GOT3 (cell line): Measurements from ENCODE around the gene EHF.
A peak's percentile ranks its signal among the peaks of the same experiment; 100 is the strongest.

Experiments
- DNase-seq: peaks from one replicate; lab custom pipeline; 2025; ENCODE audit warnings: mixed read lengths; lab: John Stamatoyannopoulos, UW

The EHF gene

DNA sequence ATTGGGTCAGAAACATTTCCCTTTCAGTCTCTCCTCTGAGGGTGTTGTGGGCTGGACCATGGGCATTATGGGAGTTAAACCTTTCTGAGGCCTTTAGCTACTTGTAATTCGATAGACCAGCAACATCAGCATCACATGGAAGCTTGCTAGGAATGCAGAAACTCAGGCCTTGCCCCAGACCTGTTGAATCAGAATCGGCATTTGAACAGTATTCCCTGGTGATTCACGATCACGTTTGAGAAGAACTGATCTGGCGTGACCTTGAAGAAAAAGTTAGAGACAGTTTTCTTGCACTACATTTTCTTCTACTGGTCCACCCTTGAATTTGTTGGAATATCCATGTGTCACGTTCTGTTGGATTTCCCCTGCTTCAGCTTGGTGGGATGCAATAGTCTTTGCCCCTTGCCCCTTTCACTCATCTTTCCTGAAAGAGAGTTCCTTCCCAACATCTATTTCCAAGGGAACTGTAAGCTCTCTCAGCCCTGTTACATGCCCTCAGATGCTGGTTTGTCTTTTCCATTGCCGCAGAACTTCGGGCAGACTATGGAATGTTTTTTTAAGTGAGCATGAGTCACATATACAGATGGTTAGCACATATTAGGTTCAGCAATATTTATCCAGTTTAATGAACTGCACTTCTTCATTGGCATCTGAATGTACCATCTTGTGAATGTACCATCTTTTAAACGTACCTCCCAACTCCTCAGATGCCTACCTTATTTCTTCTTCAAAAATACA, 23.9 kb downstream of the EHF start:
- DNase-seq, result no peak

DNA sequence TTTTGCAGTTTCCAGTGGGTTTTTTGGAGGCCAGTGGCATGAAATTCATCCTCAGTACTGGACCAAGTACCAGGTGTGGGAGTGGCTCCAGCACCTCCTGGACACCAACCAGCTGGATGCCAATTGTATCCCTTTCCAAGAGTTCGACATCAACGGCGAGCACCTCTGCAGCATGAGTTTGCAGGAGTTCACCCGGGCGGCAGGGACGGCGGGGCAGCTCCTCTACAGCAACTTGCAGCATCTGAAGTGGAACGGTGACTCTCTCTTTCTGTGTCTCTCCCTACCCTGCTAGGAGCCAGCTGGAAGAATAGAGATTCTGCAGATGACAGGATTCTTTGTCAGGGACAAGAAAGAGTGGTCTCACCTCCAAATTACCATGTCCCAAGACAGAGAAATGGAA, 25.5 kb downstream of the EHF start:
- DNase-seq, result no peak

DNA sequence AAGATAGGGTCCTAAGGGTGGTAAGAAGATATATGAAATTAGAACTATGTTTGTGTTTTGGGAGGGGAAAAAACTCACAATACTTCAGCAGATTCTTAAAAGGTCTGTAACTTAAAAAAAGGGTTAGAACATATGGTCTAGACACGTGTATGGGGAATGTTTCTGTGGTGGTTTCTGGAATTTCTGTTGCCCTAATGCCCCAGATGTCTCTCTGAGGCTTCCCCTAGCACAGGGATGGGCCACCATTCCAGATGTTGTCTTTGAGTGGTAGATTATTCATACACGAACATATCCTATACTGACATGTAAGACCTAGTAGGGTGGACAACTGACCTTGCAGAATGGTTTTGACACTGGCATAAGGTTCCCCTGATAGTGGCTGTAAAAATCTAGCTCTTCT, 26.2 kb downstream of the EHF start:
- no peak for DNase-seq

DNA sequence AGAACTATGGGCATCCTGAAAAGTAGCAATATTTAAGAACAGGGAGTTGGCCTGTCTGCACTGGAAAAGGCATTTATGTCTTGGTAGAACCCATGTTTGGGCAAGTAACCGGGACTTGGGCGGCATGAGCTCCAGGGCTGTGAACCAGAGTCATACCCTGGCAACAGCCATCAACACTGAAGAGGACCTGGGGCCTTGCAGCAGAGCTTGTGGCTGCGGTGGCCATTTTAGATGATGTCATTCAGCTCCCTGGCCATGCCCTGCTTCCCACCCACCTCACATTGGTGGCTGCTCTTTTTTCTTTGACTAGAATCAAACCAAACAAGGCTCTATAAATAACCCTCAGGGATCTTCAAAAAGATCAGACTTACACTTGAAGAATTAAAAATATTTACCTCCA, 26.6 kb downstream of the EHF start:
- no peak for DNase-seq

DNA sequence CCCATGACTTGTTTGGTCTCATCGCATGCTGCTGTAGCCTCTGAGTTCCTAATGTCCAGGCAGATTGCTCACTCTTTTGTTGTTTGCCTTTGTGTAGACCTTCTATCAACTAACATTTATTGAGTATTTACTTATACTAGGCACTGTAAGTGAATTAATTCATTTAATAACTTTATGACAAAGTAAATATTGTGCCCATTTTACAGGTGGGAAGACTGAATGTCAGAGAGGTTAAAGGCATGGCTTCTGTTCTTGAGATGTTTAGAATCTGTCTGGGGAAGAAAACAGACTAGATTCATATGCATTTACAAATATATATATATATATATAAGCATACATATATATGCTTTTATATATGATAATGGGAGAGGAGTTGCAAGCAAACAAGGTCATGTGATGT, 27.1 kb downstream of the EHF start:
- no peak for DNase-seq

DNA sequence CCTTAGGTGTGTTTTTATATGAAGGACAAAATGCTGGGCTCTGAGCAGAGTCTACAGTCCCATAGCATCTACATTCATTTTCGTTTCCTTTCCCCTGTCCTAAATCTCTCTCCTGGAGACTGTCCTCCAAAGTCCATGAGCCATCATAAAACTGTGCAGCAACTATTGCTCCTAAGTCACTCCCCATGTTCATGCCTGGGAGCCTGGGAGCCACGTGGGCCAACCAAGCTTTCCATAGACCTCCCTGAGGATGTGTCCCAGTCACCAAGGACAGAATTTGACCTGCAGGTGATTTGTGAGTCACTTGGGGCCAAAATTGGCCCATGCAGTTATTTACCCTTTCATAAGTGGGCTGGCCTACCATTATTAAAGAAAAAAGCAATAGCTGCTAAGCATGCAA, 28.7 kb downstream of the EHF start:
- no peak for DNase-seq

DNA sequence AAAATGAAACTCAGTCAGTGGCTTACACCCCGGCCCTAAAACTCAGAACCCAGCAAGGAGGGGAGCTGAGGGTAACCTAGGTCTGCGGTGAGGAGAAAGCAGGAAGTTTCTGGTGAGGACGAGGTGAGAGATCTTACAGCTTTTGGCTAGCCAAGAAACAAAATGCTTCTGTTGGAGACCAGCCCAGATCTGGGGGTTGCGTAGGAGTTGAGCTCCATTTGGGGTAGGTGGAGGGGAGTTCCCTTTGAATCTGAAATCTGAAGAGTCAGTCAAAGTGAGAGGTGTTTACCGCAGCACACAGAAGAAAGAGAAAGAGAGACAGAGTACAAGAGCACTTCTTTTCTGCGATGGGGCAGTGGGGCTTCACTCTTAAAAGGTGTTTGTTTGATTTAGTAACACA, 29.6 kb downstream of the EHF start:
- no peak for DNase-seq

DNA sequence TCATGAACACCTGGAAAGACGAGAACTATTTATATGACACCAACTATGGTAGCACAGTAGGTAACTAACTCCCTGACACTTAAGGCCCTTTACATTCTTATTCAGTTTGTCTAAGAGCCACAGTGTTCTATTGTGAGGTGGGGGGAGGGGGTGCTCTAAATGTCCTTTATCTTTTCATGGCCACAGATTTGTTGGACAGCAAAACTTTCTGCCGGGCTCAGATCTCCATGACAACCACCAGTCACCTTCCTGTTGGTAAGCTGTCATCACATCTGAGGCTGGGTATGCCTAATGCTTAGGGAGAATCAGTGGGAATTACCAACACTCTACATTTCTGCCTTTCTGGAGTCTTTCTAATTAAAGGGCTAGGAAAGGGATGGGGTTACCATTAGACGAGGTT, 30.7 kb downstream of the EHF start:
- DNase-seq, result no peak

DNA sequence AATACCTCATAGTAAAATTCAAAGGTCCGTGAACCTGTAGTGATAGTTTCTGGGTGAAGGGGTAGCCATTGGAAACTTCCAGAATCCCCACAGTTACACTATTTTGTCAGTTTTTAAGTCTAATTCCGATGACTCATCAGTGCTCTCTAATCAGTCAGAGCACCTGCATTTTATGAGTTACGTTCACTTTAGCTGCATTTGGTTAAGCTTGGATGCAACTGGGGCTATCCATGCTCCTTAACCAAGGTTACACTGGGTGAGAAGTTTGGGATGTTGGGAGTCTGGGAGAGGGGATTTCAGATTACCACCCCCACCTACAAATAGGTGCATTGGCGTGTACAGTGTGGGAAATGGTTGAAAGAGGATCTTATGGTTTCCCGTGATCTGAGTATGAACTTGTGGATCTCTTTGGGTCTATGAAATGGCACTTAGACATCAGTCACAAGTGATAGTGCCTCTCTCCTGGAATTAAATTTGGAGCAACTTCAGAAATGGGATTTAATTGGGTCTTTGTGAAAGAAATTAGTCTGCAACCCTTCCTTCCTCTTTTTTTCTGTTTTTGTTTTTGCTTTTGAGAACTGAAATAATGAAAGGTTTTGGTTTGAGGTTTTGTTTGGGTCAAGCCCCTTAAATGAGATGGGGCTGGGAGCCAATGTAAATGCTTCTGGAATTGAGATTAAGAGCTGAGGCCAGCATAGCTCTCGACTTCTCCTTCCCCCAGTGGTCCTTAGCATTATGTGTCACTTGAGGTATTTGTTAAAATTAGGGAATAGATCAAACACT, 31.5 kb downstream of the EHF start:
- no peak for DNase-seq

DNA sequence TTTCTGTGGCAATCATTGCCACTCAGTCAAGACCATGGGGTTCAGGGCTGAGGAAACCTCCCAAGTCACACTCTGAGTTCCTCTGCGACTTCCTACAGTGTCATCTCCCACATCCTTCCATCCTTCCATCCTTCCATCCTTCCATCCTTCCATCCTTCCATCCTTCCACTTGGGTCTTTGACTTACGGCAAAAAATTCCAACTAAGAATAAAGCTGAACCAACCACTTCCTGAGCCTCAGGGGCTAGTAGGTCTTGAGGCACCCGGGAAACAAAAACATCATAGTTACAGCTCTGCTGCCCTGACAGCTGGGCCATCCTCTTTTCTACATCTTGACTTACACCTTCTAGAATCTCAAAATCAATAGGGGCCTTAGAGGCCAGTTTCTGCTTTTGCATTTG, 32.1 kb downstream of the EHF start:
- no peak for DNase-seq

DNA sequence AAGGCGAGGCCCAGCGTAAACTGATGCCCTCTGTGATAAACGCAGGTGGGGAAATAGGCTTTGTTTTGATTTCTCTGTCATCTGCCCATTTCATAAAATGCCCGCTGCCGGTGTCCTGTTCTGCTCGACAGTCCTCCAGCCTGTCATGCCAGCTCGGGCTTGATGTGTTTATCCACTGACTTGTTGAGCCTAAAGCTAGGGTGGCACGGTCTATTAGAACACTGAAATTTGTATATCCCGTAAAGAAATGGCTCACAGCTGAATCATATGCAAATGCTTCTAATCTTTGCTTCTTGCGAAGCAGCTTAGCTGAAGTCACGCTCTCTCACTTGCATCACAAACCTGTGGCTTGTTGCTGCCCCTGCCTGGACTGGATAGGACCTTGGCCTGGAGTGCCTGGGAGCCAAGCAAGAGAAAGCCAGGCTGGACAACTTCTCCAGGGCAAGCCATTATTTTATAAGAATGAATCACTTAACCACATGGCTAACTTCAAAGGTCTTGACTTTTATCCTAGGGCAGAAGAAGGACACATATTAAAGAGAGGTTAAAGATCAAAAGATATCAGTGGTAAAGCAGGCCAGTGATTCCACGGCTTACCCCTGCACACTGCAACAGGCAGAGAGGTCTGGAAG, 33.1 kb downstream of the EHF start:
- DNase-seq, result peak; percentile 9

DNA sequence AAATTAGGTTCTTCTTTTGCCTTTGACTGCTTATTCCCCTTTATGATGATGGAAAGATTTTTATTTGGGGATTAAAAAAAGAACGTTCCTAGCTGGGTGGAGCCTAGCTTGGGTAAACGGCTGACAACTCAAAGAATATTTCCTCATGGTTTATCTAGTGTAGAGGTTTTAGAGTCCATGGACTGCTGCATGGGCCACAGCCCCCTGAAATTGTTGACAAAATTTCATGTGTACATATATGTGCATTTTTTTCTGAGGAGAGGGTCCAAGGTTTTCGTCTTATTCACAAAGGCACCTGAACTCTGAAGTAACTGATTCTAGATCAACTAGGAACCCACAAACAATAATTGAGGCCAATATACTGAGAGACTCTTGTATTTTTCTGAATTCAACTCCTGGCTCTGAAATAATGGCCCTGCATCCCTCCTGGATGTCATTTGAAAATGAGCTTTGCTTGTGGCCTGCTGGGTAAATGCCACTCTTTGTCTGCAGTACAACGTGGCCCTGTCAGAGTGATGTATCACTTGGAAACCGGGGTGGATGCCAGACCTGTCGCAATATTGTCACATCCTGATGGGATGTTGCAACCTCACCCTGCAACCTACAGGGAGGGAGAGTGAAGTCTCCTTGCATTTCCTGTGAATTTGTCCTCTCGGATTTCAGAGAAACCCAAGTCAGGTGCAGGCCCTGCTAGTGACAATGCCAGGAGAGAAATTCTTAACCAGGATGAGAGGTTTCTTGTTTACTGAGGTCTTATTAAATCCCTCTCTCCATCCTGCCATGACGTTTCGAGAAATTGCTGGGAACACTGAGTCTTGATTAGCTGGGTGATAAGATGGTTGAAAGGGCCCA, 33.8 kb downstream of the EHF start:
- DNase-seq, result no peak

DNA sequence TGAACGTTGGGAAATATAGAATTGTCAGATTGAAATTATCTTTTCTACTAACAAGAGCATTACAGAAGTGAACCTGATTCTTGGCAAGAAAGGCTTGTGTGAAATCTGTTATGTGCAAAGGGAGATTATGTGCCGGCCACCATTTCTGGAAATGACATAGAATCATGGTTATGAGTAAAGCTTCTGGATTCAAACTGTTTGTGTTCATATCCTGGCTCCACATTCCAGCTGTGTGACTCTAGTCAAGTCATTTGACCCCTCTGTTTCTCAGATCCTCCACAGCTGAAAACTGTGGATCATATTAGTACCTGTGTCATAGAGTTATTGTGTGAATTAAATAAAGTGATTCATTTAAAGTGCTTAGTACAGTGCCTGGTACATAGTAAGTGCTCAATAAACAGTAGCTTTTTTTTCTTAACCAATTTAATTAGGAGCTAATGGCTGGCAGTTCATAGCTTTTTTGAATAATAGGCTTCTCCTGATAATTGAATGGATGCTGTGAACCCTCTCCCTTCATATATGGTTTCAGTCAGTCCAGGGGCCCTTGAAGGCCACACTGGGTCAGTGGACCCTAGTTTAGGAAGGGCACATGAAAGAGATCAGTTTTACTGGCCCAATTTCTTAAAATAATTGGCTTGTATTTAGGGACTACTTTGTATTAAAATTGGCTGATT, 34.6 kb downstream of the EHF start:
- DNase-seq, result no peak

DNA sequence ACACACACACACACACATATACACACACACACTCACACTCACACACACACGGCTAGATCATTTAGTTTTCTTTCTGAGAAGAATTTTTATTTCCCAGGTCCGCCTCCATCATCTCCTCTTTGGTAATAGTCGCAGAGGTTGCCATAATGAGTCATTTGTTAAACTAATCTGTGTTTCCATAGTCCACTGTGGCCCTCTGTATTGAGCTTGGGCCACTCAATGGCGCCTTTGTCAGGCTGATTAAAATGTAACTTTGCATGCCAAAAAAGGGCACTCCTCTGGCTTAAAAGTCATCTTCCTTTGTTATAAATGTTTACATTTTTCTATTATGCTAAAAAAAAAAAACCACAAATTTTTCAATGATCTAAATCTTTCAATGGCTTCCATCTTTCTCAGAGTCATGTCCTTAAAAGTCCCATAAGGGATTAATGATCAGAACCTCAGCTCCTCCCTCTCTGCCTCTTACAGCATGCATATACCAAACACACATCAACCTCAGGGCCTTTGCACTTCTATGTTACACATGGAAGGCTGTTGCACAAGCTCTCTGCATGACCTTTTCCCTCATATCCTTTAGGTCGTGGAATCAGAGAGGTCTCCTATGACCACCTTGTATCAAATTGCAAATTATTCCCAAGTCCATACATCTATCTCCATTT, 35.3 kb downstream of the EHF start:
- no peak for DNase-seq

DNA sequence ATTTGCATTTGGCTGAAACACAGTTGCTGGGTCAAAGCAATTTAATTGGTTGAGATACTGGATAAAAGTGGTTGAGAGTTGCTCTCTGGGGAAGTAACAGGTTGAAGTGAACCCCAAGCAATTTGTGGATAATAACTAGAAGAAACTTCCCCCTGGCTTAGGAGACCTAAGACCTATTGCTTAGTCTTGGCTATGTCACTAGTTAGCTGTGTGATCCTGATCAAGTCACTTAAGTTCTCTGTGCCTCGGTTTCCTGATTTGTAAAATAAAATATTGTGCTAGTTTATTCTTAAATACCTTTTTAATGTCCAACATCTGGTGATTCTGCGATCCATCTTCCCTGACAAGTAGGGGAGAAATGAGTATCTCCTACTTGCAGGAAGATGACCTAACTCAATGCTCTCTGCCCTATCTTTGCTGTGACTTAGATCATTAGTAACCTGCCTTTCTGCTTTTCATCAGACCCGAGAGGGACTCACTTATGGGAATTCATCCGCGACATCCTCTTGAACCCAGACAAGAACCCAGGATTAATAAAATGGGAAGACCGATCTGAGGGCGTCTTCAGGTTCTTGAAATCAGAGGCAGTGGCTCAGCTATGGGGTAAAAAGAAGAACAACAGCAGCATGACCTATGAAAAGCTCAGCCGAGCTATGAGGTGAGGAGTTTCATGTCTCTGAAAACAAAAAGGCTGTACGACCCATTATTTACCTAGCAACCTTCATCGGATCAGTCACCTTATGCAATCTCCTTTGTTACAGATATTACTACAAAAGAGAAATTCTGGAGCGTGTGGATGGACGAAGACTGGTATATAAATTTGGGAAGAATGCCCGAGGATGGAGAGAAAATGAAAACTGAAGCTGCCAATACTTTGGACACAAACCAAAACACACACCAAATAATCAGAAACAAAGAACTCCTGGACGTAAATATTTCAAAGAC, 37.5 kb downstream of the EHF start:
- DNase-seq, result no peak

DNA sequence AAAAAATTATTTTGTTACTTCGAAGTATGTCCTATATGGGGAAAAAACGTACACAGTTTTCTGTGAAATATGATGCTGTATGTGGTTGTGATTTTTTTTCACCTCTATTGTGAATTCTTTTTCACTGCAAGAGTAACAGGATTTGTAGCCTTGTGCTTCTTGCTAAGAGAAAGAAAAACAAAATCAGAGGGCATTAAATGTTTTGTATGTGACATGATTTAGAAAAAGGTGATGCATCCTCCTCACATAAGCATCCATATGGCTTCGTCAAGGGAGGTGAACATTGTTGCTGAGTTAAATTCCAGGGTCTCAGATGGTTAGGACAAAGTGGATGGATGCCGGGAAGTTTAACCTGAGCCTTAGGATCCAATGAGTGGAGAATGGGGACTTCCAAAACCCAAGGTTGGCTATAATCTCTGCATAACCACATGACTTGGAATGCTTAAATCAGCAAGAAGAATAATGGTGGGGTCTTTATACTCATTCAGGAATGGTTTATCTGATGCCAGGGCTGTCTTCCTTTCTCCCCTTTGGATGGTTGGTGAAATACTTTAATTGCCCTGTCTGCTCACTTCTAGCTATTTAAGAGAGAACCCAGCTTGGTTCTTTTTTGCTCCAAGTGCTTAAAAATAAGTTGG, 38.3 kb downstream of the EHF start:
- no peak for DNase-seq

DNA sequence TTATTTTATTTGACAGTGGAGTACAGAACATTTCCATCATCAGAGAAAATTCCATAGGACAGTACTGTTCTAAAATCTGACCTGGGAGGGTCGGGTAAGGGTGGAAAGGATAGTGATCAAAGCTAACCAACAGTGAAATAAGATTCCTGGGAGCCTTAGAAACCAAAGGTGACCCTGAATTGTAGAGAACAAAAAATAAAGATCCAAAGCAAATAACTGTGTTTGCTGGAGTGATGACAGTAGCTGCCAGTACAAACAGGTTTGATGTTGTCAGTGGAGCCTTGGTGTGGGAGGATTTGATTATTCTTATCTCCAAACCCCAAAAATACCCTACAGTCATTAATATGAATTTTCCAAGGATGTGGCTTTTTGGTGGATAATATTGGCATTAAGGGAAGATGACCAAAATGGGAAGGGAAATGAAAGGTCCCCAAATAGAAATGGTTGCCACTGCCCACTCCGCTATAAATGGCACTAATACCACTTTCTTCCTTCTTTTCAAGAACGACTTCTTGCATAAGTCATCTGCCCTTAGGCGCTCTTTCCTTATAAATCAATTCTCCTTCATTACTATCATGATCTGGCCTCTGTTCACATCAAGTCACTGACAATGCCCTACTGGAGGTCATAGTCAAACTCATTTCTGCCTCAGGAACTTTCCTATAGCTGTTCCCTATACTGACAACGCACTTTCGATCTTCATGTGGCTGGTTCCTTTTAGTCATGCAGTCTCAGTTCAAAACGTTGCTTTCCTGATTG, 44.4 kb downstream of the EHF start:
- no peak for DNase-seq

DNA sequence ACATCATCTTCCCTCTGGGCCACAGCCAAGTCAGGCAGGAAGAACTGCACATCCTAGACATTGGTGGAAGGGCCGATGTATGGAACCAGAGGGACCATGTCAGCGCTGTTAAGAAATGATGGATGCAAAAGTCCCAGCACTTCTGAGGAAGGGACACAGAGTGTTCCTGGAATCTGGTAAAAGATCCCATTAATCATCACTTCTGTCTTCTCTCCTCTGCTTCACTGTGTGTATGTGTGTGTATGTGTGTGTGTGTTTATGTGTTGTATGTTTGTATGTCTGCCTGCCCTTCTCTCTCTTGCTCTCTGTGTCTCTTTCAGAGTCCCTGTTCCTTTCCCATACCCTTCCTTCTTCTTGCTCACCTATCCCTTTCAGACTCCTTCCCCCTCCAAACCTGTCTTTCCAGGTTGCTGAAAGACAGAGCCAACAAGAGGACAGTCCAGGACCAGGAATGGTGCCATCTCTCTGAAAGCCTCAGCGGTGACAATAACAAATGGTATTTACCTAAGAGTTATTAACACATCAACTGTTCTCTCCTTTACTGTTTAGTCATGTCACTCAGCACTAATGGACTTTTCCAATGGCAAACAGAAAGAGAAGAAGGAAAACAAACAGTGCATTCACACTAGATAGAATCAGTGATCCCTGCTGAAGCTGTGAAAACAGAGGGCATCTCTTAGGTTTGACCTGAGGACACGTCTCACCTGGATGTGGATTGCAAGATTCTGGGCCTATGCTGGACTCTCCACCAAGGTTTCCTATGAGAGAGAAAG, 47.1 kb downstream of the EHF start:
- no peak for DNase-seq
